CD14-positive monocyte (primary cell): ENCODE data around the gene INPP5E. TPM values are rescaled to one million over a fixed set of nuclear protein-coding genes. Genes with fewer than 3 reads are reported as not detected.

Source experiments
- DNase-seq, 3 donors: peaks; one replicate each; pipeline ENCODE4 v3.0.0-alpha.2; 2011 to 2022
- H2AFZ ChIP-seq: 2 replicates; pipeline ENCODE4 v1.6.0; 2012; ENCODE audit warnings: mild to moderate bottlenecking, low read depth, low read length, inconsistent platforms; ENCODE audit not compliant: insufficient read depth, poor library complexity, severe bottlenecking
- H3K27ac ChIP-seq, 2 donors: 1 replicate in 1 of 2; 2 replicates in 1 of 2; pipeline ENCODE4 v1.5.1; 2012 to 2013; ENCODE audit warnings: low read length in 2 of 2, control low read depth in 1 of 2, inconsistent platforms in 1 of 2, low read depth in 1 of 2, mild to moderate bottlenecking in 1 of 2
- H3K27me3 ChIP-seq, 2 donors: one replicate each; pipeline versions ENCODE4 v1.6.0 to v1.6.1; 2011 to 2013; ENCODE audit warnings: low read length in 2 of 2; ENCODE audit not compliant: control insufficient read depth in 2 of 2, insufficient read depth in 2 of 2
- H3K36me3 ChIP-seq, 2 donors: replicated peaks in 1 of 2; 1 replicate in 1 of 2; 2 replicates in 1 of 2; pipeline versions ENCODE4 v1.5.1 to v1.6.1; 2012 to 2013; ENCODE audit warnings: low read length in 2 of 2, control low read depth in 1 of 2, inconsistent platforms in 1 of 2, mild to moderate bottlenecking in 1 of 2; ENCODE audit not compliant: insufficient read depth in 2 of 2, control insufficient read depth in 1 of 2
- H3K4me1 ChIP-seq, 2 donors: 1 replicate in 1 of 2; 2 replicates in 1 of 2; pipeline versions ENCODE4 v1.5.1 to v1.6.1; 2012 to 2013; ENCODE audit warnings: low read length in 2 of 2, control low read depth in 1 of 2, inconsistent platforms in 1 of 2, mild to moderate bottlenecking in 1 of 2, moderate library complexity in 1 of 2; ENCODE audit not compliant: insufficient read depth in 2 of 2, control insufficient read depth in 1 of 2
- H3K4me2 ChIP-seq: replicated peaks from 2 replicates; pipeline ENCODE3; 2012; ENCODE audit warnings: low read length, moderate library complexity, mild to moderate bottlenecking; ENCODE audit not compliant: poor library complexity, severe bottlenecking; ENCODE audit errors: extremely low read depth
- H3K4me3 ChIP-seq, 3 experiments: fragments of 200-600 bp in 1 of 3; sonication (generic) in 1 of 3; replicated peaks in 1 of 3; 1 replicate in 2 of 3; 2 replicates in 1 of 3; pipeline ENCODE4 v1.5.1; 2011 to 2013; ENCODE audit warnings: low read length in 3 of 3, mild to moderate bottlenecking in 3 of 3, control low read depth in 2 of 3, low read depth in 2 of 3, inconsistent platforms in 1 of 3, moderate library complexity in 1 of 3
- H3K79me2 ChIP-seq: 2 replicates; pipeline ENCODE4 v1.6.0; 2012; ENCODE audit warnings: mild to moderate bottlenecking, control low read depth, inconsistent platforms, low read length, moderate library complexity; ENCODE audit not compliant: insufficient read depth
- H3K9ac ChIP-seq: 2 replicates; pipeline ENCODE4 v1.6.0; 2017; ENCODE audit warnings: low read length, mild to moderate bottlenecking; ENCODE audit not compliant: insufficient read depth, poor library complexity, severe bottlenecking
- H3K9me3 ChIP-seq, 2 donors: replicated peaks in 1 of 2; 1 replicate in 1 of 2; 2 replicates in 1 of 2; pipeline versions ENCODE4 v1.5.1 to v1.6.1; 2012 to 2013; ENCODE audit warnings: low read length in 2 of 2, control low read depth in 1 of 2; ENCODE audit not compliant: control insufficient read depth in 1 of 2, insufficient read depth in 1 of 2
- H4K20me1 ChIP-seq: 2 replicates; pipeline ENCODE4 v1.6.0; 2012; ENCODE audit warnings: mild to moderate bottlenecking, low read length, control low read depth, moderate library complexity; ENCODE audit not compliant: insufficient read depth
- H3K27ac Mint-ChIP-seq, 7 donors: one replicate each; pipeline ENCODE4 v1.8.0; 2020; ENCODE audit warnings: mild to moderate bottlenecking in 7 of 7, mixed read lengths in 7 of 7, moderate library complexity in 6 of 7, inconsistent platforms in 2 of 7
- H3K27me3 Mint-ChIP-seq, 3 donors: one replicate each; pipeline ENCODE4 v1.8.0; 2021 to 2022; ENCODE audit warnings: low read depth in 3 of 3, mild to moderate bottlenecking in 3 of 3, mixed read lengths in 3 of 3, moderate library complexity in 3 of 3, inconsistent platforms in 1 of 3
- H3K36me3 Mint-ChIP-seq, 2 donors: one replicate each; pipeline ENCODE4 v1.8.0; 2020; ENCODE audit warnings: mixed read lengths in 2 of 2, inconsistent platforms in 1 of 2, mild to moderate bottlenecking in 1 of 2
- H3K4me1 Mint-ChIP-seq: one replicate; pipeline ENCODE4 v1.8.0; 2020; ENCODE audit warnings: mild to moderate bottlenecking, mixed read lengths
- H3K4me3 Mint-ChIP-seq, 2 donors: one replicate each; pipeline ENCODE4 v1.8.0; 2020; ENCODE audit warnings: mild to moderate bottlenecking in 2 of 2, mixed read lengths in 2 of 2, moderate library complexity in 1 of 2
- H3K9me3 Mint-ChIP-seq, 7 donors: one replicate each; pipeline ENCODE4 v1.8.0; 2020 to 2022; ENCODE audit warnings: mixed read lengths in 7 of 7, mild to moderate bottlenecking in 6 of 7, moderate library complexity in 6 of 7, inconsistent platforms in 2 of 7
- WGBS: methylation state at CpG from one replicate; pipeline ENCODE4 v1.1.5; 2013; ENCODE audit warnings: missing lambda C conversion rate; ENCODE audit not compliant: insufficient coverage; 5-methylcytosine and 5-hydroxymethylcytosine counted together
- intact Hi-C, 2 donors: fragments of 100-400 bp; cut with micrococcal nuclease; formaldehyde crosslinking; loops; one replicate each; pipeline versions ENCODE4 v1.15.0 to v1.15.1; 2023
- polyA plus RNA-seq, 3 donors: library from polyadenylated mRNA; depleted of rRNA in 1 of 3; unstranded in 2 of 3; stranded (reverse) in 1 of 3; fragments of 300-500 nt in 2 of 3; fragments of >200 nt in 1 of 3; fragmentation: Illumina TruSeq in 2 of 3; gene quantifications; 1 replicate in 2 of 3; 2 replicates in 1 of 3; pipeline ENCODE4 v1.2.3, GENCODE V29; 2012 to 2021
- TF ChIP-seq, protein P1 (sequence below): fragments of 200-600 bp; IDR thresholded peaks from one replicate; pipeline ENCODE4 v1.8.0; 2022; ENCODE audit warnings: antibody characterized with exemption, mild to moderate bottlenecking

Gene INPP5E
- polyA plus RNA-seq, 3 donors: 1.0 to 8.0 (median 1.0) TPM

DNA sequence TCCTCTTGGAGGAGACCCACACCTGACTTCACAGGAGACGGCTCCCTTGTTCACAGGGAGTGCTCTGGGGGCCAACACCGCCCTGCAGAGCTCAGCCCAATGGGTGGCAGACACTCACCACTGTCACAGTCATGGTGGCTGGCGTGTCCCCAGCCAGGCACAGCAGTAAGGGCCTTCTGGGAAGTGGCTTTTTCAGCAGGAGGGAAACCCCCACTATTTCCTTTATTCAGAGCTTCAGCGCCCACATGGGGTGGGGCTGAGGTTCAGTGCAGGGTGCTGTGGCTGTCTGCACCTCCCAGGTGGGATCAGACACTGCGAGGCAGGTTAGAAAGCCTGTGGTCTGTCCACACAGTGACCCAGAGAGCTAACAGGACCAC is 36.1 kb downstream of the INPP5E start:
- 89% methylated on average over 3 of the region's 5 CpGs for WGBS
- H3K27ac Mint-ChIP-seq: no peak overlapping the region

DNA sequence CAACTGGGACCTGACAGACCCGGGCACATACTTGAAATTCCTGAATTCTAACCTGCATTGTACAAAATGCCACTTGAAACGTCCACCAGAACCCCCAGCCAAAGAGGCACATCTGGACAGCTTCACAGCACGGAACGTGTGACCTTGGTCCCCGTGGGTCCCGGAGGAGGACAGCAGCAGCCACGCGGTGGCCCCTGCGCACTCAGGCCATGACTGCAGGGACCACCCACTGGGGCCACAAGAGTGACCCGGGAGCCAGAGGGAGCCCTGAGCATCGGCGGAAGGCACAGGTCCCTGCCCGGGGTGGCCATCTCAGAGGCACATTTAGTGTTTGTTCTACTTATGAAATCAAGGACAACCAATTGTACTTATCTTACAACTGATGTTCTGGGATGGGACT is 37.6 kb downstream of the INPP5E start:
- peaks cover 15% of the 10 kb centered on the region for H3K79me2 ChIP-seq
- H3K4me1 ChIP-seq: peaks cover 17 to 23% of the 10 kb centered on the region in 2 donors
- Mint-ChIP-seq H3K27ac (peak overlapping the region in 1 of 7 donors; percentile 4), H3K36me3 (peaks cover 37 to 57% of the 10 kb centered on the region in 2 donors), H3K4me3 (no peak overlapping the region), H3K9me3 (peaks cover 0 to 2% (median 0%) of the 10 kb centered on the region in 7 donors), H3K27me3 (peaks cover 0 to 4% (median 4%) of the 10 kb centered on the region in 3 donors), H3K4me1 (peaks cover 19% of the 10 kb centered on the region)
- 97% methylated on average over 13 of the region's 13 CpGs for WGBS
- DNase-seq: no peak
- no peak overlapping the region for H2AFZ ChIP-seq
- H3K9ac ChIP-seq: no peak overlapping the region
- TF ChIP-seq, protein P1, sequence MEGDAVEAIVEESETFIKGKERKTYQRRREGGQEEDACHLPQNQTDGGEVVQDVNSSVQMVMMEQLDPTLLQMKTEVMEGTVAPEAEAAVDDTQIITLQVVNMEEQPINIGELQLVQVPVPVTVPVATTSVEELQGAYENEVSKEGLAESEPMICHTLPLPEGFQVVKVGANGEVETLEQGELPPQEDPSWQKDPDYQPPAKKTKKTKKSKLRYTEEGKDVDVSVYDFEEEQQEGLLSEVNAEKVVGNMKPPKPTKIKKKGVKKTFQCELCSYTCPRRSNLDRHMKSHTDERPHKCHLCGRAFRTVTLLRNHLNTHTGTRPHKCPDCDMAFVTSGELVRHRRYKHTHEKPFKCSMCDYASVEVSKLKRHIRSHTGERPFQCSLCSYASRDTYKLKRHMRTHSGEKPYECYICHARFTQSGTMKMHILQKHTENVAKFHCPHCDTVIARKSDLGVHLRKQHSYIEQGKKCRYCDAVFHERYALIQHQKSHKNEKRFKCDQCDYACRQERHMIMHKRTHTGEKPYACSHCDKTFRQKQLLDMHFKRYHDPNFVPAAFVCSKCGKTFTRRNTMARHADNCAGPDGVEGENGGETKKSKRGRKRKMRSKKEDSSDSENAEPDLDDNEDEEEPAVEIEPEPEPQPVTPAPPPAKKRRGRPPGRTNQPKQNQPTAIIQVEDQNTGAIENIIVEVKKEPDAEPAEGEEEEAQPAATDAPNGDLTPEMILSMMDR: no peak
- no peaks in the 10 kb centered on the region for H3K9me3 ChIP-seq
- no peak overlapping the region for H3K27ac ChIP-seq
- H3K36me3 ChIP-seq: peaks cover 37 to 47% of the 10 kb centered on the region in 2 donors
- no peak overlapping the region for H3K4me2 ChIP-seq
- no peak overlapping the region for H3K4me3 ChIP-seq
- intact Hi-C loops: loop anchor here in 1 of 2 donors (5.0 kb wide), 1 partner anchor 40 kb away; the partner anchor contains the start of gene DNLZ
- peaks cover 14% of the 10 kb centered on the region for H4K20me1 ChIP-seq
- no peaks in the 10 kb centered on the region for H3K27me3 ChIP-seq

More for the DNA sequence above, 36.1 kb downstream of the INPP5E start:
- Mint-ChIP-seq H3K27me3 (peaks cover 0 to 4% (median 2%) of the 10 kb centered on the region in 3 donors), H3K4me1 (peaks cover 17% of the 10 kb centered on the region), H3K36me3 (peaks cover 37 to 58% of the 10 kb centered on the region in 2 donors), H3K9me3 (peaks cover 0 to 2% (median 0%) of the 10 kb centered on the region in 7 donors), H3K4me3 (no peak overlapping the region)
- TF ChIP-seq, protein P1: no peak
- H3K9me3 ChIP-seq: no peaks in the 10 kb centered on the region
- H3K9ac ChIP-seq: no peak overlapping the region
- H3K4me2 ChIP-seq: no peak overlapping the region
- H3K27ac ChIP-seq: no peak overlapping the region
- H3K27me3 ChIP-seq: no peaks in the 10 kb centered on the region
- DNase-seq: no peak
- H3K4me3 ChIP-seq: no peak overlapping the region
- peaks cover 16 to 22% of the 10 kb centered on the region in 2 donors for H3K4me1 ChIP-seq
- intact Hi-C loops: loop anchor here in 1 of 2 donors (5.0 kb wide), 1 partner anchor 41 kb away; the partner anchor contains the start of gene DNLZ
- H4K20me1 ChIP-seq: peaks cover 10% of the 10 kb centered on the region
- peaks cover 43 to 55% of the 10 kb centered on the region in 2 donors for H3K36me3 ChIP-seq
- H2AFZ ChIP-seq: no peak overlapping the region
- peaks cover 11% of the 10 kb centered on the region for H3K79me2 ChIP-seq
